ENCODE results near the gene COX15. TPM values are rescaled to one million over a fixed set of nuclear protein-coding genes. Genes with fewer than 3 reads are reported as not detected.
"Not testable (repeated sequence)": the region's sequence is repeated elsewhere in the genome, so short reads cannot be mapped to it uniquely, and the experiment has no call there.

The COX15 gene
- total and polyA plus RNA-seq, 2 donors (not counting 1 experiment from before 2014, with no cell fraction given), result 26.4 to 43.9 TPM

GRCh38 chr10:99754670-99755069 is 22.7 kb upstream of the COX15 start:
- H3K4me2 ChIP-seq (ENCODE audit: extremely low read depth, insufficient read depth, low read length), result no peak overlapping the region
- H3K4me1 ChIP-seq (ENCODE audit: control insufficient read depth, extremely low read depth, insufficient read depth, low read length), result no peaks in the 10 kb centered on the region
- no peak for DNase-seq (ENCODE audit: low read depth in 2 of 2)
- no peaks in the 10 kb centered on the region for H4K20me1 ChIP-seq (ENCODE audit: control insufficient read depth, extremely low read depth, insufficient read depth, low read length)
- H2AFZ ChIP-seq (ENCODE audit: low read length), result no peak overlapping the region
- TF ChIP-seq EZH2 (IDR thresholded peaks at IDR 0.05; ENCODE audit: low read length, missing control alignments) (no peak), CTCF (conservative IDR thresholded peaks at IDR 0.05 in 1 of 2, IDR thresholded peaks at IDR 0.05 in 1 of 2; ENCODE audit: low read depth in 1 of 2, low read length in 2 of 2) (no peak)
- no peaks in the 10 kb centered on the region for H3K79me2 ChIP-seq (ENCODE audit: control insufficient read depth, insufficient read depth, low read length)
- H3K9me3 ChIP-seq (ENCODE audit: control insufficient read depth, insufficient read depth, low read depth, low read length), result no peaks in the 10 kb centered on the region
- H3K36me3 ChIP-seq (ENCODE audit: control insufficient read depth, insufficient read depth, low read length), result peaks cover 3% of the 10 kb centered on the region
- no peak overlapping the region for H3K9ac ChIP-seq (ENCODE audit: insufficient read depth, low read length)
- no peak overlapping the region for H3K4me3 ChIP-seq (replicated peaks in 1 of 4; ENCODE audit: control extremely low read depth in 1 of 4, insufficient read depth in 1 of 4, low read depth in 3 of 4, low read length in 4 of 4)
- no peak overlapping the region for H3K27ac ChIP-seq (ENCODE audit: insufficient read depth, low read length)
- no peaks in the 10 kb centered on the region for H3K27me3 ChIP-seq (ENCODE audit: control insufficient read depth, insufficient read depth, low read length)

- H3K4me3 ChIP-seq (replicated peaks in 1 of 4; ENCODE audit: control extremely low read depth in 1 of 4, insufficient read depth in 1 of 4, low read depth in 3 of 4, low read length in 4 of 4), result no peak overlapping the region
- H4K20me1 ChIP-seq (ENCODE audit: control insufficient read depth, extremely low read depth, insufficient read depth, low read length), result no peaks in the 10 kb centered on the region
- H3K9ac ChIP-seq (ENCODE audit: insufficient read depth, low read length), result no peak overlapping the region
- H3K27ac ChIP-seq (ENCODE audit: insufficient read depth, low read length), result no peak overlapping the region
- H3K36me3 ChIP-seq (ENCODE audit: control insufficient read depth, insufficient read depth, low read length), result peaks cover 2% of the 10 kb centered on the region
- DNase-seq (ENCODE audit: low read depth in 2 of 2), result no peak
- H2AFZ ChIP-seq (ENCODE audit: low read length), result no peak overlapping the region
- no peak for TF ChIP-seq CTCF (conservative IDR thresholded peaks at IDR 0.05 in 1 of 2, IDR thresholded peaks at IDR 0.05 in 1 of 2; ENCODE audit: low read depth in 1 of 2, low read length in 2 of 2)
- no peak for TF ChIP-seq EZH2 (IDR thresholded peaks at IDR 0.05; ENCODE audit: low read length, missing control alignments)
- H3K79me2 ChIP-seq (ENCODE audit: control insufficient read depth, insufficient read depth, low read length), result no peaks in the 10 kb centered on the region
- no peaks in the 10 kb centered on the region for H3K27me3 ChIP-seq (ENCODE audit: control insufficient read depth, insufficient read depth, low read length)
- H3K4me2 ChIP-seq (ENCODE audit: extremely low read depth, insufficient read depth, low read length), result no peak overlapping the region
- no peaks in the 10 kb centered on the region for H3K9me3 ChIP-seq (ENCODE audit: control insufficient read depth, insufficient read depth, low read depth, low read length)
- H3K4me1 ChIP-seq (ENCODE audit: control insufficient read depth, extremely low read depth, insufficient read depth, low read length), result no peaks in the 10 kb centered on the region
These were observed 18.7 kb upstream of the COX15 start for GRCh38 chr10:99750641-99751040.

- H3K4me2 ChIP-seq (ENCODE audit: extremely low read depth, insufficient read depth, low read length), result no peak overlapping the region
- no peak for DNase-seq (ENCODE audit: low read depth in 2 of 2)
- TF ChIP-seq CTCF (conservative IDR thresholded peaks at IDR 0.05 in 1 of 2, IDR thresholded peaks at IDR 0.05 in 1 of 2; ENCODE audit: low read depth in 1 of 2, low read length in 2 of 2) (no peak), EZH2 (IDR thresholded peaks at IDR 0.05; ENCODE audit: low read length, missing control alignments) (no peak)
These were observed 17.0 kb upstream of the COX15 start for GRCh38 chr10:99748823-99749451.

GRCh38 chr10:99746166-99746565 is 14.2 kb upstream of the COX15 start:
- H2AFZ ChIP-seq (ENCODE audit: low read length); H3K79me2 ChIP-seq (ENCODE audit: control insufficient read depth, insufficient read depth, low read length); H3K27ac ChIP-seq (ENCODE audit: insufficient read depth, low read length); DNase-seq (ENCODE audit: low read depth in 2 of 2); H3K36me3 ChIP-seq (ENCODE audit: control insufficient read depth, insufficient read depth, low read length); H3K9ac ChIP-seq (ENCODE audit: insufficient read depth, low read length); H3K4me3 ChIP-seq (replicated peaks in 1 of 4; ENCODE audit: control extremely low read depth in 1 of 4, insufficient read depth in 1 of 4, low read depth in 3 of 4, low read length in 4 of 4); H3K4me1 ChIP-seq (ENCODE audit: control insufficient read depth, extremely low read depth, insufficient read depth, low read length); H4K20me1 ChIP-seq (ENCODE audit: control insufficient read depth, extremely low read depth, insufficient read depth, low read length); H3K4me2 ChIP-seq (ENCODE audit: extremely low read depth, insufficient read depth, low read length); H3K9me3 ChIP-seq (ENCODE audit: control insufficient read depth, insufficient read depth, low read depth, low read length); H3K27me3 ChIP-seq (ENCODE audit: control insufficient read depth, insufficient read depth, low read length): not testable (repeated sequence)

More at GRCh38 chr10:99748823-99749451, 17.0 kb upstream of the COX15 start:
- no peaks in the 10 kb centered on the region for H4K20me1 ChIP-seq (ENCODE audit: control insufficient read depth, extremely low read depth, insufficient read depth, low read length)
- H3K9me3 ChIP-seq (ENCODE audit: control insufficient read depth, insufficient read depth, low read depth, low read length), result no peaks in the 10 kb centered on the region
- H3K9ac ChIP-seq (ENCODE audit: insufficient read depth, low read length), result no peak overlapping the region
- no peak overlapping the region for H3K4me3 ChIP-seq (replicated peaks in 1 of 4; ENCODE audit: control extremely low read depth in 1 of 4, insufficient read depth in 1 of 4, low read depth in 3 of 4, low read length in 4 of 4)
- no peaks in the 10 kb centered on the region for H3K79me2 ChIP-seq (ENCODE audit: control insufficient read depth, insufficient read depth, low read length)
- H3K27me3 ChIP-seq (ENCODE audit: control insufficient read depth, insufficient read depth, low read length), result no peaks in the 10 kb centered on the region
- H3K36me3 ChIP-seq (ENCODE audit: control insufficient read depth, insufficient read depth, low read length), result no peaks in the 10 kb centered on the region
- no peak overlapping the region for H2AFZ ChIP-seq (ENCODE audit: low read length)
- no peaks in the 10 kb centered on the region for H3K4me1 ChIP-seq (ENCODE audit: control insufficient read depth, extremely low read depth, insufficient read depth, low read length)
- H3K27ac ChIP-seq (ENCODE audit: insufficient read depth, low read length), result no peak overlapping the region

All from fibroblast of lung (primary cell).